Measurements from ENCODE around the gene IL19. TPM values are rescaled to one million over a fixed set of nuclear protein-coding genes. Genes with fewer than 3 reads are reported as not detected.
"Not testable (repeated sequence)": the region's sequence is repeated elsewhere in the genome, so short reads cannot be mapped to it uniquely, and the experiment has no call there.

Gene IL19
- total and polyA plus RNA-seq, 8 donors, result not detected

- no peak for DNase-seq
- no peak for TF ChIP-seq CTCF (IDR thresholded peaks at IDR 0.05)
- WGBS, 2 donors, result 74 to 87% methylated on average over 1 of the region's 1 CpG
- no peaks in the 10 kb centered on the region for H3K27me3 ChIP-seq
- no peak overlapping the region for H3K4me3 ChIP-seq
- no peaks in the 10 kb centered on the region for H3K9me3 ChIP-seq
- no peak overlapping the region for H3K27ac ChIP-seq
- H3K36me3 ChIP-seq, result no peaks in the 10 kb centered on the region
- H3K4me1 ChIP-seq, result no peaks in the 10 kb centered on the region
- intact Hi-C loops (cut with DNase I), result no loop called here
- no peak for FAIRE-seq
- ATAC-seq, result peak in 1 of 4 donors; percentile 45
These were observed 16.6 kb upstream of the IL19 start for GRCh38 chr1:206754011-206754410.

GRCh38 chr1:206757524-206758266 lies 12.9 kb upstream of the IL19 start:
- Histone ChIP-seq H3K27me3 (no peaks in the 10 kb centered on the region), H3K9me3 (no peaks in the 10 kb centered on the region), H3K4me1 (no peaks in the 10 kb centered on the region), H3K27ac (no peak overlapping the region), H3K36me3 (no peaks in the 10 kb centered on the region), H3K4me3 (no peak overlapping the region)
- DNase-seq (no peak), FAIRE-seq (no peak), ATAC-seq (no peak)
- intact Hi-C loops (cut with DNase I), result no loop called here
- 65 to 71% methylated on average over 13 of the region's 13 CpGs for WGBS, 2 donors
- no peak for TF ChIP-seq CTCF (IDR thresholded peaks at IDR 0.05)

DNA sequence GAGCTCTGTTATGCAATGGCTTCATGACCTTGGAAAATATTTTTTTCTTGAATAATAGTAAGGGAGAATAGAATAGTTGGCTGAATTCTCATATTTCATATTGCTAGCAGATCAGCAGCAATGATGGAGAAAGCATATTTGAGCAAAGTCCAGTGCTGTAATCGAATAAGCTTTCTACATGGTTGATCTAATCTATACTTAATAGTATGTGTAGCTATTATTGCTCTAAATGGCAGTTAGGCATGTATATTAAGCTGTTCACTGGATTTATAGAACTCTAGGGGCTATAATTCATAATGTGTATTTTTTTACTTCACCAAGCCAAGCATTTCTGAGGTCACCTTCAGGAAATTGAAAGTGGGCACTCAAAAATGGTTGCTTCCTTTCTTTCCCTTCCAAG lies 10.0 kb upstream of the IL19 start:
- no peak overlapping the region for H3K27ac ChIP-seq
- H3K27me3 ChIP-seq, result no peaks in the 10 kb centered on the region
- no peak for TF ChIP-seq CTCF (IDR thresholded peaks at IDR 0.05)
- no peaks in the 10 kb centered on the region for H3K9me3 ChIP-seq
- no peak overlapping the region for H3K4me3 ChIP-seq
- FAIRE-seq (no peak), DNase-seq (no peak), ATAC-seq (no peak)
- intact Hi-C loops (cut with DNase I), result no loop called here
- no peaks in the 10 kb centered on the region for H3K4me1 ChIP-seq
- H3K36me3 ChIP-seq, result no peaks in the 10 kb centered on the region
- 46 to 51% methylated on average over 1 of the region's 1 CpG for WGBS, 2 donors

GRCh38 chr1:206761159-206761768 lies 9.3 kb upstream of the IL19 start:
- no peak for TF ChIP-seq CTCF (IDR thresholded peaks at IDR 0.05)
- H3K9me3 ChIP-seq, result no peaks in the 10 kb centered on the region
- no peak overlapping the region for H3K4me3 ChIP-seq
- H3K27ac ChIP-seq, result no peak overlapping the region
- H3K27me3 ChIP-seq, result no peaks in the 10 kb centered on the region
- ATAC-seq (no peak), FAIRE-seq (no peak), DNase-seq (no peak)
- H3K4me1 ChIP-seq, result no peaks in the 10 kb centered on the region
- H3K36me3 ChIP-seq, result no peaks in the 10 kb centered on the region
- 54 to 57% methylated on average over 6 of the region's 6 CpGs for WGBS, 2 donors
- intact Hi-C loops (cut with DNase I), result no loop called here

- H3K36me3 ChIP-seq; intact Hi-C loops (cut with DNase I); H3K9me3 ChIP-seq; DNase-seq; H3K4me3 ChIP-seq; FAIRE-seq; H3K27me3 ChIP-seq; ATAC-seq; H3K4me1 ChIP-seq; H3K27ac ChIP-seq: not testable (repeated sequence)
- 82 to 87% methylated on average over 12 of the region's 12 CpGs for WGBS, 2 donors
These were observed 7.7 kb upstream of the IL19 start for GRCh38 chr1:206762741-206763364.

GRCh38 chr1:206765771-206766170 lies 4.8 kb upstream of the IL19 start:
- WGBS, 2 donors, result 83 to 92% methylated on average over 1 of the region's 1 CpG
- H3K36me3 ChIP-seq; H3K4me1 ChIP-seq; FAIRE-seq; H3K9me3 ChIP-seq; H3K4me3 ChIP-seq; ATAC-seq; H3K27ac ChIP-seq; H3K27me3 ChIP-seq; intact Hi-C loops (cut with DNase I); DNase-seq: not testable (repeated sequence)

Measured in pancreas (tissue), 10 donors.